GM15510 (cell line): ENCODE data around the gene CST6.

ENCODE experiments used
- POLR2A ChIP-seq: IDR thresholded peaks from 3 replicates; pipeline ENCODE4 v1.6.1; 2011; ENCODE audit warnings: borderline replicate concordance; ENCODE audit not compliant: insufficient read length; ENCODE audit errors: extremely low read depth

The CST6 gene

GRCh38 chr11:65979261-65979759 is 32.5 kb upstream of the CST6 start:
- no peak for TF ChIP-seq POLR2A

GRCh38 chr11:65981101-65981740 is 30.6 kb upstream of the CST6 start:
- no peak for TF ChIP-seq POLR2A

- no peak for TF ChIP-seq POLR2A
Observed at GRCh38 chr11:65981972-65982823, 29.6 kb upstream of the CST6 start.

GRCh38 chr11:65982824-65983588 is 28.8 kb upstream of the CST6 start:
- TF ChIP-seq POLR2A = no peak

GRCh38 chr11:65983589-65983987 is 28.2 kb upstream of the CST6 start:
- no peak for TF ChIP-seq POLR2A

GRCh38 chr11:65987336-65987735 is 24.5 kb upstream of the CST6 start:
- no peak for TF ChIP-seq POLR2A

GRCh38 chr11:65988791-65989592 is 22.8 kb upstream of the CST6 start:
- TF ChIP-seq POLR2A = no peak

- no peak for TF ChIP-seq POLR2A
Observed at GRCh38 chr11:65992056-65992455, 19.8 kb upstream of the CST6 start.

GRCh38 chr11:65997286-65997685 is 14.5 kb upstream of the CST6 start:
- no peak for TF ChIP-seq POLR2A

GRCh38 chr11:66001942-66002647 is 9.7 kb upstream of the CST6 start, which contains the start of the genes BANF1 and EIF1AD:
Gene BANF1 (plus strand): TSS chr11:66002503. CDS start chr11:66003251, 748 bp downstream.
Gene EIF1AD (minus strand): TSS chr11:66002157. CDS start chr11:66000389, 1,768 bp downstream.
- TF ChIP-seq POLR2A = peak; percentile 74

GRCh38 chr11:66002648-66003225 is 9.1 kb upstream of the CST6 start:
- TF ChIP-seq POLR2A = peak; percentile 37

GRCh38 chr11:66003291-66003690 is 8.5 kb upstream of the CST6 start:
- TF ChIP-seq POLR2A = no peak

GRCh38 chr11:66004186-66004585 is 7.6 kb upstream of the CST6 start:
- no peak for TF ChIP-seq POLR2A

- no peak for TF ChIP-seq POLR2A
Observed at GRCh38 chr11:66006134-66006890, 5.5 kb upstream of the CST6 start.

GRCh38 chr11:66006891-66007176 is 5.0 kb upstream of the CST6 start:
- no peak for TF ChIP-seq POLR2A
